HG03469 (cell line): ENCODE results near the gene ITGAX.
"Not testable (repeated sequence)": the region's sequence is repeated elsewhere in the genome, so short reads cannot be mapped to it uniquely, and the experiment has no call there.

Experiments used
- ATAC-seq: cut with Tn5 transposase; IDR thresholded peaks from one replicate; pipeline ENCODE4 v1.9.1; 2021; ENCODE audit warnings: mild to moderate bottlenecking, moderate library complexity, moderate number of reproducible peaks; ENCODE audit not compliant: unreplicated experiment

The ITGAX gene

DNA sequence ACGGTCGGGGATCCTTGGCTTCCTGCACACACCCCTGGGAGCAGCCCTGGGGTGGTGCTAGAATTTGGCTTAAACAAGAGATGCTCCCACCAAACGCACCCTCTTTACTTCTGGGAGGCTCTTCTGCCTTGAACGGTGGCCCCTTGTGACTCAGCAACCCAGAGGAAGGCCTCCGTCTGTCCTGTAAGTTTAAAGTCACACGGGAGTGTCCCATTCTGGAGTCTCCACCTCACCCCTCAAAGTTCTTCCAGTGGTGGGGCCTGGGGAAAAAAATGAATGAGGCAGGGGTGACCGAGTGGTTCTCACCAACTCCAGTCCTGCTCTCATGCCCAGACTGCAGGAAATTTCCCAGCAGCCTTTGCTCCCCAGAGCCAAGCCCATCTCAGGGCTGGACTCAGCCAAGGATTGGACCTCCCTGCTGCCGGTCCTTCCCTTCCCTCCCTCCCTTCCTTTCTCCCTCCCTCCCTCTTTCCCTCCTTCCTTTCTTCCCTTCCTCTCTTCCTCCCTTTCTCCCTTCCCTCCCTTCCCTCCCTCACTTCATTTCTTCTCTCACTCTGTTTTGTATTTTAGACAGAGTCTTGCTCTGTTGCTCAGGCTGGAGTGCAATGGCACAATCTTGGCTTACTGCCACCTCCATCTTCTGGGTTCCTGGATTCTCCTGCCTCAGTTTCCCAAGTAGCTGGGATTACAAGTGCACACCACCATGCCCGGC lies 49.5 kb downstream of the ITGAX start:
- no peak for ATAC-seq

- no peak for ATAC-seq
These were observed 52.4 kb downstream of the ITGAX start for GRCh38 chr16:31407406-31407805.

DNA sequence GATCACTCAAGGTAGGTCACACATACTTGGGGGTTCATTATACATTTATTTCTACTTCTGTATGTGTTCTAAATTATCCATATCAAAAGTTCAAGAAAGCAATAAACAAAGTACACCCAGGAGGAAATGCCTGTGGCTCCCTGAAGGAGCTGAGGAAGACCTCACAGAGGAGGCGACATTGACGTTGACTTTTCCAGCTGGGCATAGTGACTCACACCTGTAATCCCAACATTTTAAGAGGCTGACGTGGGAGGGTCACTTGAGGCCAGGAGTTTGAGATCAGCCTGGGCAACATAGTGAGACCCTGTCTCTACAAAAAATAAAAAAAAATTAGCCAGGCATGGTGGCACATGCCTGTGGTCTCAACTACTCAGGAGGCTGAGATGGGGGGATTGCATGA lies 54.5 kb downstream of the ITGAX start:
- no peak for ATAC-seq

- ATAC-seq = no peak
These were observed 55.1 kb downstream of the ITGAX start for GRCh38 chr16:31410082-31410481.

GRCh38 chr16:31411024-31411844 lies 56.3 kb downstream of the ITGAX start:
- ATAC-seq = no peak

DNA sequence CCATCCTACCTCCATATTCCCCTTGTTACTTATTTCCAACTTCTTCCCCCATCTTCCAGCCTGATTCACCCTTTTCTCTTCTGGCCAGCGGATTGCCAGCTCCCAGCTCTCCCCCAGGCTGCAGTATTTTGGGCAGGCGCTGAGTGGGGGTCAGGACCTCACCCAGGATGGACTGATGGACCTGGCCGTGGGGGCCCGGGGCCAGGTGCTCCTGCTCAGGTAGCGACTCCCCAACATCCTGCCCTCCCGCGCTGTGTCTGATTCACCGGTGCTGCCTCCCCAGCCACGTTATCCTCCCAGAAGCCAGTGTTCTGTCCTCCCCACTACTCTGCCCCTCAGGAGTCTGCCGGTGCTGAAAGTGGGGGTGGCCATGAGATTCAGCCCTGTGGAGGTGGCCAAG lies 57.8 kb downstream of the ITGAX start:
- ATAC-seq = no peak

DNA sequence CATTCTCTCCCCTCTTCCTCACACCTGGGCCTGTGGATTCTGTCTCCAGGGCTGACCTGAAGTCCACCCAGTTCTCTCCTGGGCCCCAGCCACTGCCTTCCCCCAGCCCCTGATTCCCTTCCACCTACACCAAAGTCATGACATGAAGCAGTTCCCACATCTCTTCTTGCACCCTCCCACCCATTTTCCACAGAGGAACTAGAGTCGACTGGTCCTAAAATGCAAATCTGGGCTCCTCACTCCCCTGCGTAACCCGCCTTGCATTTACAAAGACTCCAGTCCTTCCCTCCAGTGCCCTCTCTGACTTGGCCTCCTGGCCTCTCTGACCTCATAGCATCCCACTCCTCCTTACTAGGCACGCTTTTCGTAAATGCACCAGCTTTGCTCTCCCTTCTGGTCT lies 58.4 kb downstream of the ITGAX start:
- no peak for ATAC-seq

GRCh38 chr16:31413943-31414342 lies 59.0 kb downstream of the ITGAX start:
- no peak for ATAC-seq

GRCh38 chr16:31414706-31415105 lies 59.7 kb downstream of the ITGAX start:
- ATAC-seq = no peak

GRCh38 chr16:31416371-31416770 lies 61.4 kb downstream of the ITGAX start:
- ATAC-seq = no peak

- not testable (repeated sequence) for ATAC-seq
These were observed 62.1 kb downstream of the ITGAX start for GRCh38 chr16:31417036-31417435.

- ATAC-seq = no peak
These were observed 62.9 kb downstream of the ITGAX start for GRCh38 chr16:31417916-31418315.

- ATAC-seq = no peak
These were observed 65.1 kb downstream of the ITGAX start for GRCh38 chr16:31420037-31420436.

- no peak for ATAC-seq
These were observed 66.6 kb downstream of the ITGAX start for GRCh38 chr16:31421587-31421986.

GRCh38 chr16:31423241-31423640 lies 68.3 kb downstream of the ITGAX start:
- ATAC-seq = no peak

DNA sequence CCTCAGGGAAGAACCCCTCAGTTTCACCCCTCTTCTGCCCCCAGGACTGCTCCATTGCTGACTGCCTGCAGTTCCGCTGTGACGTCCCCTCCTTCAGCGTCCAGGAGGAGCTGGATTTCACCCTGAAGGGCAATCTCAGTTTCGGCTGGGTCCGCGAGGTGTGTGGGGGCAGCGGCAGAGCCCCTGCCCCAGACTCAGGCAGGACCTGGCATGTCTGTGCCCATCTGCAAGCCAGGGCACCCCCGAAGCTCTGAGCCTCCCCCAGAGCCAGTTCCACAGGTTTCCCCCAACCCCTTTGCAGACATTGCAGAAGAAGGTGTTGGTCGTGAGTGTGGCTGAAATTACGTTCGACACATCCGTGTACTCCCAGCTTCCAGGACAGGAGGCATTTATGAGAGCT lies 68.8 kb downstream of the ITGAX start:
- ATAC-seq = no peak

DNA sequence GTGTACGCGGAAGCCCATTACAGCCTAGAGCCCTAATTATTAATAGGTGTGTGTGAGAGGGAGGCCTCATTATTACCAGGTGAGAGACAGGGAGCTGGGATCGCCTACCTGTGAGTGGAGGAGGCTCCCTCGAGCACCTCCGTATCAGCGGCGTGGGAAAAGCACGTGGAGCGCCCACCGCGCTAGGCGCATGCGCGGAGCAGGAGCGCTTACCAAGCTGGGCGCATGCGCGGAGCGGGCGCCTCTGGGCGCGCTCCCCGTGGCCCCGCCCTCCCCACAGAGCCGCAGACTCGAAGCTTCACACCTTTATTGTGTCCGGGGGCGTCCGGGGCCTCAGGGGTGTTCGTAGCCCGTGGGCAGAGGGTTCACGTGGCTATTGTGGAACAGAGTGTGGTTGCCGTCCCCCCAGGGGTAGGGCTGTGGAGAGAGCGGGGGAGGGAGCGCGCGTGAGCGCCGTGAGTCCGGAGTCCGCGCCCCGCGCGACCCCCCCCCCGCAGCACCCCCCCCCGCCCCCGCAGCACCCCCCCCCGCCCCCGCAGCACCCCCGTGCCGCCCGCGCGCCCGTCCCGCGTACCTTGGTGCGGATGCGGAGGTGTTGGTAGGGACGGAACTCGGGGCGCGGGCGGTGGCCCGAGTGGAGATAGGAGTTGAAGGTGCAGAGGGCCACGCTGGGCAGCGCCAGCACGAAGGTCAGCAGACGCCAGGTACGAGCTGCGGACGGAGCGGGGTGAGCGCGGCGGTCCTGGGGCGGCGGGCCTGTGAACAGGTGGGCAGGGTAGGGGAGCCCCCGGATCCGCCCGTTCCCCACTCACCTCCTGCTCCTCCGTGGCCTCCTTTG lies 72.7 kb downstream of the ITGAX start:
- no peak for ATAC-seq

GRCh38 chr16:31428279-31428597 lies 73.3 kb downstream of the ITGAX start, which contains the start of gene COX6A2:
TSS of gene COX6A2 (minus strand) at chr16:31428360. CDS start at chr16:31428325, 35 bp downstream.
- ATAC-seq = no peak

DNA sequence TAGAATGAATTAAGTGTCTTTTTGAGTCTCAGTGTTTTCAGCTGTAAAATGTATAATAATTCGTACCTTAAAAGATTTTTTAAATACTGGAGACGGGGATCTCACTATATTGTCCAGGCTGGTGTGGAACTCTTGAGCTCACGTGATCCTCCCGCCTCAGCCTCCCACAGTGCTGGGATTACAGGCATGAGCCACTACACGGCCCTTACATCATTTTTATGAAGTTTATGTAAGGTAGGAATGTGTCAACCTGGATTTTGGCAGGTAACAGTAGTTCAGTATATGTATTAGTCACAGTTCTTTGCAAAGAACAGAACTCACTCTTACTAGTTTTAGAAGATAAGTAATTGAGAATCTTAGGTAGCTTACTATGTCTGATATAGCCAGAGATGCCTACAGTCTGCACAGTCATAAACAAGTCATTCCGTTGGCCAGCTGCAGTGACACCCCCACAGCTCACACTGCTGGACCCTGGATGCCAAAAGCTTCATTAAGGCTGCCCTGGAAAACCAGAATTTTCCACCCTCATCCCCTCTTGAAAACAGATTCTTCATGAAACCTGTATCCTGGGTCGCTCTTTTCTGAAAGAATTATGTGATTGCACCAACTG lies 73.8 kb downstream of the ITGAX start:
- ATAC-seq = no peak

GRCh38 chr16:31429314-31429713 lies 74.3 kb downstream of the ITGAX start:
- no peak for ATAC-seq

- ATAC-seq = no peak
These were observed 74.8 kb downstream of the ITGAX start for GRCh38 chr16:31429796-31430195.
